ENCODE measurements around the gene SLC25A22.
A peak's percentile ranks its signal among the peaks of the same experiment; 100 is the strongest.

SLC25A22 gene

DNA sequence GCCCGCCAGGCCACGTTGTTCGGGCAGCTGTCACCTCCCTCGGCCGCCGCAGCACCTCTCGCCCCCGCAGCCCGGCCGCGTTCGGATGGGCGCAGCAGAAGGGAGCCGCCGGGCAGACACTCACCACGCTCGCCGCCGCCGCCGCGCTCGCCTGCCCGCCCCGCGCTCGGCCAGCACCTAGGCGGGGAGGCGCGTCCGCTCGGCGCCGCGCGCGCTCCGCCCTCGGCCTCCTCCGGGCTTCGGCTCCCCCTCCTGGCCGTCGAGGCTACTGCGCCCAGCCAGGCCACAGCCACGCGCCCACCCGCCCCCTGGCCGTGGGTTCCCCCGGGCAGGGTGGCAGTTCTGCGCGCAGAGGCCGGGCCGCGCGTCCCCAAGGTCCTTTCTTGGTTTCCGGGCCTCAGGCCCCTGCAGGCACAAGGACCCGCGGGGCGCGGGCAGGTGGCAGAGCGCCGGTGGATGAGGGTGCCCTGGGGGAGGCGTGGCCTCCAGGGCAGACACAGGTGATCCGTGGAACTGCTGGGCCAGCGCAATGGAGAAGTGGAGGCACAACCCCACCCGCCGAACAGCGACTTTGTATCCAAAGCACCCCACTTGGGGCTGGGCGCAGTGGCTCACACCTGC is at the start of gene SLC25A22:
TSS of gene SLC25A22 (minus strand) at position 189 of the 621 bp plus-strand sequence. CDS start 3,275 bp downstream, outside the sequence.
- DNase-seq (ENCODE audit: low spot score), result peak; percentile 95

DNA sequence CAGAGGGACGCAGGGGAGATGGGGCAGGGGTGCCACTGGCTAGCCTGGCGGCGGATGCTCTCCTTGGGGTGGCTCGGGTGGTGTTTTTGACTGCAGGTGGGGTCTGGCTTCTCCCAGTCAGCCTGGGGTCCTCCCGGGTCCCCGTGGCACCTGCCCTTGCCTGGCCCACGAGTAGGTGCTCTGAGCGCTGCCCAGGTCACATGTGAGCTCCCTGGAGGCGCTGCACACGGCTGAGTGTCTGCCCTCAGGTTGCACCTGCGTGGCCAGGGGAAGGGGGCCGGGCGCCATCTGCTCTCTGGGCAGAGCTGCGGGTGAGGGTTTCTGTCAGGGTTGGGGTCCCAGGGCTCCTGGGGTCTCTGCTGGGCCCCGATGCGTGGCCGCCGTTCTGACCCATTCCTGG is 49.8 kb upstream of the SLC25A22 start:
- no peak for DNase-seq (ENCODE audit: low spot score)

GRCh38 chr11:846496-847098 is 48.5 kb upstream of the SLC25A22 start:
- no peak for DNase-seq (ENCODE audit: low spot score)

DNA sequence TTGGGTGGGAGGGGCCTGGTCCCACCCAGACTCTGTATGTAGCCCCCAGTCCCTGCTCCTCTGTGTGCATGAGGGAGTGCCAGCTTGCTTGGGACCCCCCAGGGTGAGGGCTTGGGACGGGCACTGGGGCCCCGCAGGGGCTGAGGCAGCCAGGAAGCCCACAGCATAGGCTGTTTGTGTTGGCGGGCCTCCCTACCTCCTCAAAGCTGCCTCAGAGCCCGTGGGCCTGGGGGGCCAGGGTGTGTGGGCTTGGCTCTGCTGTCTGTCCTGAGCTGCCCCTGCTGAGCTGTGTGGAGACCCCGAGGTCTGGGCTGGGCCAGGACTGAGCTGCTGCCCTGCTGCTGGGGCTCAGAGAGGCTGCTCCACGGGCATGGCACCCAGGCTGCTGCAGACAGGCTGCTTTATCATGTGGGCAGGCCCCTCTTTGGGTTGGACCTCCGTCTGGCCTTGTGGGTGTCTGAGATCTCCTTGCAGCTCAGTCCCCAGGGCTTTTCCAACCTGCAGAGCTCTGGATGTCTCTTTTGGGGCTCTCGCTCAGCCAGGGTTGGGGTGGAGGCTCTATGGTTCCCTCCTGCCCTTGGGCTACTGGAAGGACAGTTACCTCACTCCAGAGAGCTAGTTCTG is 47.9 kb upstream of the SLC25A22 start:
- no peak for DNase-seq (ENCODE audit: low spot score)

GRCh38 chr11:844693-845644 is 46.9 kb upstream of the SLC25A22 start:
- peak; percentile 96 for DNase-seq (ENCODE audit: low spot score)

DNA sequence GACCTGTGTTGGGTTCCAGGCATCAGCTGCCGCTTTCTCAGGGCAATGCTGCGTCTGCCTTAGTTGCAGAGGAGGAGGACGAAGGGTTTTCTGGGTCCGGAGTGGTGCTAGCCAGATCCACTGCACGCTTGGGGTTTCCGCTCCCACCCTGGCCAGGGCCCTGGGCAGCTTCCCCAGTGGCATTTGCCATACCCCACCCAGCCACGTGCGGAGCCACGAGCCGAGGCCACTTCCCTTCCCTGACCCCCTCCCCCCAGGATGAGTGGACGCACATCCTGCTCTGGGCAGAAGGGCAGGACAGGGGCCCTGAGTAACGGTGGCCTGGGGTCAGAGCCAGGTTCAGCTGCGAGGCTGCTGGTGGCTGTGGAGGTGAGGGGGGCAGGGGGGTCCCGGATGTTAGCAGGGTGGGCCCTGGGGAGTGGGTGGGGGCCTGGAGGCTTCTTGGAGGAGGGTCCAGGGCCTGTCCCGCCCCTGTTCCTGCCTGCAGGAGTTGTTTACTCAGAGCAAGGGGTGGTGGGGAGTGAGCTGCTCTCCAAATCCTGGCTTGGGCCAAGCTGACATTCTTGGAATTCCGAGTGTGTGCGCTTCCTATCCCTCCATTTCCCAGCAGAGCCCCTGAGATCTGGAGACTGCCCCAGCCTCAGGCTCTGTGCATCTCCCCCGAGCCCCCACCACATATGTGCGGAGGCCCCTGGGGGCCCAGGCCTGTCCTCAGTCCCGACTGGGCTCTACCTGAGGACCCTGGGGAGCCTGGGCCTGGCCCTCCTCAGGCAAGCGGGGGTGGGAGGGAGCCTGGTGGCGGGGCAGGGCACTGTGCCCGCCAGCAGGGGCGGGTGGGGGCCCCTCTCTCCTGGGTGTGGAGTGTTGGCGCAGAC is 46.0 kb upstream of the SLC25A22 start:
- peak; percentile 87 for DNase-seq (ENCODE audit: low spot score)

DNA sequence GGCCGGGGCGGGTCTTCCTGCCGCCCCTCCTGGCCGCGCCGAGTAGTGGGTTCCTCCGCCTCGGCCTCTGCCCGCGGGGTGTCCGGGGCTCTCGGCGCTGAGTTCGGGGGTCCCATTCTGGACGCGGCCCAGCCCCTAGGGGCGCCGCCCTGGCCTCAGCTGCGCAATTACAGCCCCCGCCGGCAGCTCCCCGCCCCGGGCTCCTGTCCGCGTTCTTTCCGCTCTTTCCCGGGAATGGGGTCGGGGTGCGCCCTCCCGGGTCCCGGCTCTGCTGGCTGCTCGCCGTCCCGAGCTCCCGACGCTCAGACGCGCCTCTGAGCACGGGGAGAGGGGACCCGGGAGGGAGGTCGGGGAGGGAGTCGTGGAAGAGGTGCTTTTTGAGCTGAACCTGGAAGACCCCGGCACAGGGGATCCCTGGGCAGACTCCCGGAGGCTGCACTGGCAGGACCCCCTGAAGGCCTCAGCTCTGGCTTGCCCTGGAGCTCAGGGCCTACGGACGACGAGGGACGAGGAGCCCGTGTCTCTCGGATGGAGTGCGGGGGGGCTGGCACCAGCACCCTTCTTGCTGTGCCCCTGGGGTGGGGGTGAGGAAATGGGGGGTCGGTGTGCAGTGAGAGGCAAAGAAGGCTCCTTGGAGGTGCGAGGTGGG is 45.1 kb upstream of the SLC25A22 start:
- no peak for DNase-seq (ENCODE audit: low spot score)

DNA sequence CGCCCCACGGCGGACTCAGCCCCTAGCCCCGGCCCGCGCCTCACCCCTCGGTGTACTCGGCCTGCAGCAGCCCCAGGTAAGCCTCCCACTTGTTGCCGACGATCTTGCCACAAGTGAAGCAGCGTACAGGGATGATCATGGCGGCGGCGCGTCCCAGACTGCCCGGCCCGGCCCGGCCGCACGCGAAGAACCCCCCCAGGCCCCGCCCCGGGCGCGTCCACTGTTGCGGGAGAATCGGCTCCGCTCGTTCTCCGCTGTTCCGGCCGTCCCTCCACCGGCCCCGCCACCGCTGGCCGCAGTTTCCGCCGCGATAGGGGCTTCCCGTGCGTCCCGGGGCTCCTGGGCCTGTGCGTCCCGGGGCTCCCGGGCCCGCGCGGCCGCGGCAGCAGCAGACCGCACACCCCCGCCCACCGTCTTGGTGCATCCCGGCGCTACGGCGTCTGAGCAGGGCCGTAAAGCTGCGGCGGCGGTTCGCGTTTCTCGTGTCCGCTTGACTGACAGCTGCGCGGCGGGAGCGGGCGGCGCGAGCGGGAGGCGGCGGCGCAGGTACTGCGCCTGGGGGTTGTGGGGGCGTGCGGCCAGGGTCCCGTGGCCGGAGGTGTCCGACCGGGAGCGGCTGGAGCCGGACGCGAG is 44.4 kb upstream of the SLC25A22 start, which contains the start of the genes POLR2L and TSPAN4:
TSS of gene POLR2L (minus strand) at position 160 of the 633 bp plus-strand sequence. CDS start at position 139, 21 bp downstream.
TSS of gene TSPAN4 (plus strand) at position 483 of the 633 bp plus-strand sequence. CDS start 7,453 bp downstream, outside the sequence.
- DNase-seq (ENCODE audit: low spot score), result peak; percentile 78

GRCh38 chr11:841981-842369 is 43.9 kb upstream of the SLC25A22 start:
- no peak for DNase-seq (ENCODE audit: low spot score)

DNA sequence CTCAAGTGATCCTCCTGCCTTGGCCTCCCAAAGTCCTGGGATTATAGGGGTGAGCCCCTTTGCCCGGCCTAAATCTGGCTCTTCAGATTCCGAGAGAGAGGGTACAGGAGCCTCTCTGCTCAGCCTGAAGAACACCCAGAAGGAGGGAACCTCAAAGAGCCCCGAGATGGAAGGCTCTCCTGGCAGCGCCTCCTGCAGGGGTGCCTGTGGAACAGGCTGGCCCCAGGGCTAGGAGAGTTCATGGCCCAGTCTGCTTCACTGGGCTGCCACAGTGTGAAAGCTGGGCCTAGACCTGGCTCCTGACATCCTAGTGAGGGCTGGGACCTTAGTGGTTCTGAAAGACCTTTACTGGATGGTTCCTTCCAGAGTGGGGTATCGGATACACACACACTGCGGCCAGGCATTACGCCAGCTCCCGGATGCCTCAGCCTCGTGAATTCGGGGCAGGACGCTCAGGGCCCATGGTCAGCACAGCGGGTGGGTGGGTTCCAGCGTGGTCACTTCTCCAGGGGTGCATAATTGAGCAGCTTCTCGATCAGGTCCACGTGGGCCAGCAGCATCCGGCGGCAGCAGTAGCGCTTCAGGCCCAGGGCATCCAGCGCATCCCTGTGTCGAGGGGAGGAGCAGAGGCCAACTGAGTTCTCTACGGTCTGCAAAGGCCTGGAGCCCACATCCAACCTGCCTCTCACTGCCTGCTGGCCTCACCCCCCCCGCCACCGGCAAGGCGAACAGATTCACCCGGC is 42.0 kb upstream of the SLC25A22 start:
- DNase-seq (ENCODE audit: low spot score), result no peak

DNA sequence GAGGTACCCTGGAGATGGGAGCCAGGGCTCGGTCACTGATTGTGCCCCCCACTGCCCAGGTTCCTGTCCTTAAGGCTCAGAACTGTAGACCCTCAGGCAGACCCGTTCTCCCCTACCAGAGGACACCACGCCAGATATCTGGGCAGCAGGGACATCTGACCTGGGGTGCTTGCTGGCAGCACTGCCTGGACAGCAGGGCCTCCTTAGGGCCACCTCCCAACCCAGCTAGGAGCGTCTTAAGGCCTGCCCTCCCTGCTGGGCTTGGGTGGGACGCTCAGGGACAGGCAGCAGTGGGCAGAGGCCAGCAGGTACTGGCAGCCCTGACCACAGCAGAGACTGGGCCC is 41.2 kb upstream of the SLC25A22 start:
- no peak for DNase-seq (ENCODE audit: low spot score)

DNA sequence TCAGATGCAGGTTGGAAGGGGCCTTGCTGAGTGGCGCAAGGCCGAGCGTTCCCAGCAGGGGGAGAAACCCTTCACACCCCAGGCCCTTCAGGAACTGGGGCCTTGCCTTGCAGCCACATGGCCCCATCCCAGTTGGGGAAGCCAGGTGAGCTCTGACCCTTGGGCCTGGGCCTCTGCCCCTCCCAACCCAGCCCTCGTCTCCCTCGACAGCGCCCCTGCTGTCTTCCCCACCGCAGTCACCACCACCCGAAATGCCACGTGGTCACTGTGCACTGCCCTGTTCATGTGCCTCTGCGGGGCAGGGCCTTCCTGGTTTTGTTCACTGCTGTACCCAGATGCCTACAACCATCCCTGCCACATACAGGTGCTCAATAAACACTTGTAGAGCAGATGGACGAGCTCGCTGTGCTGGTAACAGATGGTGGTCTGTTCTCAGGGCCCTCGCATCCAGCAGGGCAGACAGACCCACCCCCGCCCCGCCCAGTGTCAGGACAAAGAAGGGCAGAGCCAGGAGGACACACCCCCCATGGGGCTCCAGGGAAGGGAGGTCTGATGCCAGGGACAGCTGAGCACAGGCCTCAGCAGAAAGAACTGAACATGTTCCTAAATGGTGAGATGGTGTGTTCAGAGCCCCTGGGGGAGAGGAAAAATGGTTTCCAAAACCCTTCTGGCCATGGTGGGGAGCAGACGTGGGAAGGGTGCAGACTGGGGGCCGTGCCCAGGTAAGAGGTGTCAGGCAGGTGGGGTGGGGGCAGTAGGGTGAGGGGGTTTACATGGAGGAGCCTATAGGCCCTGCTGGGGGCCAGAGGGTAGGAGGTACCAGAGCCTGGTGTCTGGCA is 40.6 kb upstream of the SLC25A22 start:
- no peak for DNase-seq (ENCODE audit: low spot score)

GRCh38 chr11:837990-838307 is 39.9 kb upstream of the SLC25A22 start:
- no peak for DNase-seq (ENCODE audit: low spot score)

- no peak for DNase-seq (ENCODE audit: low spot score)
Measured at GRCh38 chr11:837189-837989, 39.3 kb upstream of the SLC25A22 start.

DNA sequence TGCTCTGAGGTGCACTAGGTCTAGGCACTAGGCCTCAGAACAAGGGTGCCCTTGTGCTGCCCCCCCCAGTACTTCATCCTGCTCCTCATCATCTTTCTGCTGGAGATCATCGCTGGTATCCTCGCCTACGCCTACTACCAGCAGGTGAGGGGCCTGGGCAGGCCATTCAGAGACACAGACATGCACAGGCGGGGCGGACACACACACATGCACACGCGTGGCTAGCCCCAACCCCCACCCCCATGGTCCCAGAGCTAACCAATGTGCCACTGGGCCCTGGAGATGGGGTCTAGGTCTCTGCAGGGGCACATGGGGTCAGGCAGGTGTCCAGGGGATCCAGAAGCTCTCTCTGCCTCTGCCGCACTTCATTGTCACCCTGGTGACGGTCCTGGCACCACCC is 38.6 kb upstream of the SLC25A22 start:
- no peak for DNase-seq (ENCODE audit: low spot score)

DNA sequence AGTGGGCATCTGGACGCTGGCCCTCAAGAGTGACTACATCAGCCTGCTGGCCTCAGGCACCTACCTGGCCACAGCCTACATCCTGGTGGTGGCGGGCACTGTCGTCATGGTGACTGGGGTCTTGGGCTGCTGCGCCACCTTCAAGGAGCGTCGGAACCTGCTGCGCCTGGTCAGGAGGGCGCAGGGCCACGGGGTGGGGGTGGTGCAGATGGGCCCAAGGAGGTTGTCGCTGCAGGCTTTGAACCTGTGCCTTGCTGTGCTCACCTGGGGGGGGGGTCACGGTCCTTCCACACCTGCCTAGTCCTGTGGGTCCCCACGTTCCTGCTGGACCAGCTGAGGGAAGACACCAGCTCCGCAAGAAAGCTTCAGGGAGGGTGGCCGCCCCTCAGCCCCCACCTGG is 38.2 kb upstream of the SLC25A22 start:
- DNase-seq (ENCODE audit: low spot score), result no peak

DNA sequence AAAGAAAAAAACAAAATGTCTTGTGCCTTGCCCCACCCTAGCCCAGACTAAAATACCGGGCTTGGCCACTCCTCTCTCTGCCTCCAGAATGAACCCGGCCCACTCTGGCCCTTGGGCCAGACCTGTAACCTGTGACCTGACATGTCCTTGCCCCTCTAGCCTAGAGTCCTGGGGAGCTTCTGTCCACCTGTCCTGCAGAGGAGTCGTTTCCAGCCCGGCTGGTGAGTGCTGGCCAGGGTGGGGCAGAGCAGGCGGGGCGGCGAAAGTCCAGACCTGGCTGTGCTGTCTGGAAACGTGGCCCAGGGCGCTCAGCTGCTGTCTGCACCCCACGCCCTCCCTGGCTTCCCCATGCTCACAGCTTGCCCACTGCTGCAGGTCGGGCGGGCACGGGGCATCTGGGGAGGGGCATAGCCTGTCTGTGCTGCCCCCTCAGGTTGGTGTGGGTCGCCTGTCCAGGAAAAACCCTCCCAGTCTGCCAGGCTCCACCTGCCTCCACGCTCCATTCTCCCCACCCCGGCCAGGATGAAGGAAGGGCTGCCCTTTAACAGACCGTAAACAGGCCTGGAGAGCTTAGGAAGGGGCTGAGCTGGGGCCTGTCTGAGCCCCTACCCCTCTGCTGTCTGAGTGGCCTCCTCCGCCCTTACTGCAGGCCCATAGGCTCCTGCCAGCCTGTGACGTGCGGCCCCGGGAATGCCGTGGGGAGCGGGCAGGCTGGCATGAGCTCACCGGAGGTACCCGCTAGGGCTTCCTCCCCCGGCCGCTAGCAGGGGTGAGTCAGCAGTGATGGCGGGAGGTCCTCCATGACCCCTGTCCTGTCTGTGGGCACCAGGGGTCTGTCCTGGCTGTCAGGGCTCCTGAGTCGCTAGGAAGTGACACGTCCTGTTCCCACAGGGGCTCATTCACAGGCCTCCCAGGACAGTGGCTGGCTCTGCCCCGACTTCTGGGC is 36.6 kb upstream of the SLC25A22 start:
- no peak for DNase-seq (ENCODE audit: low spot score)

Data from HuH-7 (cell line).